Fibroblast of gingiva (primary cell): Measurements from ENCODE around the gene ZNF414.

Experiments
- DNase-seq: peaks from one replicate; pipeline ENCODE4 v3.0.0-alpha.2; 2011; ENCODE audit warnings: low read depth

Gene ZNF414

GRCh38 chr19:8463365-8463764 lies 50.6 kb downstream of the ZNF414 start:
- no peak for DNase-seq

- peak; percentile 50 for DNase-seq
Observed at GRCh38 chr19:8462571-8462970, 51.4 kb downstream of the ZNF414 start.

DNA sequence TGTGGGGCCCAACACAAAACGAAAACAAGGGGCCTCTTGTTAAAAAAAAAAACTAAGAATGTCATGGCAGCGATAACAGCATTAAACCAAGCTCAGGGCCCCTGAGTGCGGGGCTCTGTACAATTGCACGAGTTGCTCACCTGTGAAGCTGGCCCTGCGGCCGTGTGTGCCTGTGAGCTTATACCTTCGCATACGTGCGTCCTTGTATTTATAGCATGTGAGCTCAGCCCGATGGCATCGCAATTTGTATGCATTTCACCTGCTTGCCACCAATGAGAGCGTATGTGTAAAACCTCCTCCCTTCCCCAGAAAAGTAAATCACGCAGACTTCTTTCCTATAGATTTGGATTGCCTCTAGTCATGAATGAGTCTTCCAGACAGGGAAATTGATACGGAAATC lies 52.1 kb downstream of the ZNF414 start:
- no peak for DNase-seq

DNA sequence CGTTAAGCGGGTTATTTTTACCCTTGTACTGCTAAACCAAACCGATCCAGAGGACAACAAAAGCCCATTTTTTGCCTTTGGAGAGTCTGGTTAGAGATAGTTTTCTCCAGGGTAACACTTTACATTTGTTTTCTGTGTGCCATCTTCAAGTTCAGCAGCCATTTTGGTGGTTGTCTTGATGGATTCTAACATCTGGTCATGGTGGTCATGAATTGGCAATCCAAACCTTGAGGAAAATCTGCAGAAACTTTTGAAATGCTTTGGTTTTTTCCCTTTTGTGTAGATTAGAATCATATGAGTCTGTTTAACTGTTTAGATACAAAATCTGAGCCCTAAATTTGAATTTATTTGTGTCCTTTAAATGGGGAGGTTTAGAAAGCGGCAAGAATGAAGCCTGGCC lies 52.6 kb downstream of the ZNF414 start:
- no peak for DNase-seq

GRCh38 chr19:8460516-8461298 lies 53.3 kb downstream of the ZNF414 start:
- peak; percentile 72 for DNase-seq
